Panc1 (cell line): ENCODE measurements around the gene MAPT.

Experiments used
- CTCF ChIP-seq: fragments of 450-650 bp; IDR thresholded peaks from 2 replicates; pipeline ENCODE4 v1.5.1; 2017; ENCODE audit warnings: mild to moderate bottlenecking
- POLR2AphosphoS5 ChIP-seq: IDR thresholded peaks from 2 replicates; pipeline ENCODE4 v1.6.1; 2012; ENCODE audit warnings: mild to moderate bottlenecking, low read depth, low read length, moderate library complexity
- REST ChIP-seq, 2 experiments: IDR thresholded peaks; 2 replicates each; pipeline ENCODE4 v1.6.1; 2011 to 2012; ENCODE audit warnings: low read depth in 2 of 2, control low read depth in 1 of 2, low read length in 1 of 2, mild to moderate bottlenecking in 1 of 2, moderate library complexity in 1 of 2; ENCODE audit not compliant: insufficient read depth in 1 of 2
- SIN3A ChIP-seq: IDR thresholded peaks from 2 replicates; pipeline ENCODE4 v1.6.1; 2012; ENCODE audit warnings: low read depth, mild to moderate bottlenecking, low read length, moderate library complexity, borderline replicate concordance; ENCODE audit not compliant: insufficient read depth
- TCF7L2 ChIP-seq: IDR thresholded peaks from 2 replicates; pipeline ENCODE4 v1.6.1; 2011; ENCODE audit warnings: mild to moderate bottlenecking, low read depth, low read length, inconsistent platforms

- TF ChIP-seq CTCF, result no peak
- TF ChIP-seq REST (IDR thresholded peaks at IDR 0.05; ENCODE audit: insufficient read depth in 1 of 2, low read depth in 2 of 2, low read length in 1 of 2), result no peak
- TF ChIP-seq POLR2AphosphoS5, result no peak
- no peak for TF ChIP-seq TCF7L2
- TF ChIP-seq SIN3A, result no peak
Measured at GRCh38 chr17:46002973-46003316, 108.6 kb downstream of the MAPT start.
